H9 (cell line): Measurements from ENCODE around the gene ATP6V1B1. TPM values are rescaled to one million over a fixed set of nuclear protein-coding genes. Genes with fewer than 3 reads are reported as not detected.

ENCODE experiments used
- DNase-seq: peaks from one replicate; pipeline ENCODE4 v3.0.0-alpha.2; 2017
- H2AFZ ChIP-seq: one replicate; pipeline ENCODE4 v1.6.1; 2013; ENCODE audit warnings: mild to moderate bottlenecking, low read length, control low read depth, moderate library complexity
- H2AK5ac ChIP-seq: 2 replicates; pipeline ENCODE4 v1.6.1; 2013; ENCODE audit warnings: low read length, control low read depth, mixed read lengths; ENCODE audit not compliant: insufficient read length
- H2BK120ac ChIP-seq: one replicate; pipeline ENCODE4 v1.6.1; 2013; ENCODE audit warnings: low read depth, mild to moderate bottlenecking, low read length, control low read depth, inconsistent platforms; ENCODE audit not compliant: poor library complexity, severe bottlenecking
- H2BK12ac ChIP-seq: 2 replicates; pipeline ENCODE4 v1.6.1; 2013; ENCODE audit warnings: low read length, control low read depth, mixed read lengths, low read depth; ENCODE audit not compliant: insufficient read length
- H2BK15ac ChIP-seq: 2 replicates; pipeline ENCODE4 v1.6.1; 2013; ENCODE audit warnings: low read depth, low read length, control low read depth
- H2BK20ac ChIP-seq: one replicate; pipeline ENCODE4 v1.6.1; 2013; ENCODE audit warnings: low read depth, mild to moderate bottlenecking, low read length, control low read depth, inconsistent platforms; ENCODE audit not compliant: poor library complexity, severe bottlenecking
- H2BK5ac ChIP-seq: 2 replicates; pipeline ENCODE4 v1.6.1; 2013; ENCODE audit warnings: low read length, control low read depth, mixed read lengths; ENCODE audit not compliant: insufficient read length
- H3K14ac ChIP-seq: 2 replicates; pipeline ENCODE4 v1.6.1; 2013; ENCODE audit warnings: low read length, control low read depth; ENCODE audit not compliant: insufficient read depth
- H3K18ac ChIP-seq: 2 replicates; pipeline ENCODE4 v1.6.1; 2013; ENCODE audit warnings: low read depth, mild to moderate bottlenecking, mixed read lengths, low read length, control low read depth; ENCODE audit not compliant: insufficient read length
- H3K23ac ChIP-seq: 2 replicates; pipeline ENCODE4 v1.6.1; 2013; ENCODE audit warnings: low read length, control low read depth, mixed read lengths, low read depth; ENCODE audit not compliant: insufficient read length
- H3K23me2 ChIP-seq: 2 replicates; pipeline ENCODE4 v1.6.1; 2013; ENCODE audit warnings: low read depth, mild to moderate bottlenecking, mixed read lengths, low read length, control low read depth; ENCODE audit not compliant: insufficient read length, poor library complexity, severe bottlenecking
- H3K27ac ChIP-seq: 2 replicates; pipeline ENCODE4 v1.5.1; 2013; ENCODE audit warnings: low read length, control low read depth, mixed read lengths, low read depth; ENCODE audit not compliant: insufficient read length
- H3K27me3 ChIP-seq: 2 replicates; pipeline ENCODE4 v1.6.1; 2013; ENCODE audit warnings: low read length, control low read depth, inconsistent platforms; ENCODE audit not compliant: insufficient read depth
- H3K4ac ChIP-seq: 2 replicates; pipeline ENCODE4 v1.6.1; 2013; ENCODE audit warnings: low read depth, mild to moderate bottlenecking, control low read depth, inconsistent platforms, low read length, moderate library complexity
- H3K4me1 ChIP-seq: 2 replicates; pipeline ENCODE4 v1.6.1; 2013; ENCODE audit warnings: low read length, control low read depth, inconsistent platforms; ENCODE audit not compliant: insufficient read depth
- H3K4me2 ChIP-seq: 2 replicates; pipeline ENCODE4 v1.6.1; 2013; ENCODE audit warnings: low read length, control low read depth, mixed read lengths; ENCODE audit not compliant: insufficient read length, insufficient read depth
- H3K56ac ChIP-seq: 2 replicates; pipeline ENCODE4 v1.6.1; 2013; ENCODE audit warnings: low read depth, mild to moderate bottlenecking, mixed read lengths, low read length, control low read depth; ENCODE audit not compliant: insufficient read length
- H3K79me1 ChIP-seq: 2 replicates; pipeline ENCODE4 v1.6.1; 2013; ENCODE audit warnings: low read depth, mild to moderate bottlenecking, moderate library complexity, low read length, control low read depth, inconsistent platforms; ENCODE audit not compliant: insufficient read depth, poor library complexity, severe bottlenecking
- H3K79me2 ChIP-seq: 2 replicates; pipeline ENCODE4 v1.6.1; 2013; ENCODE audit warnings: low read length, control low read depth, inconsistent platforms; ENCODE audit not compliant: insufficient read depth
- H3K9ac ChIP-seq: 2 replicates; pipeline ENCODE4 v1.6.1; 2013; ENCODE audit warnings: low read length, control low read depth, mixed read lengths; ENCODE audit not compliant: insufficient read length; ENCODE audit errors: extremely low read depth
- H3K9me3 ChIP-seq: one replicate; pipeline ENCODE4 v1.6.1; 2013; ENCODE audit warnings: low read depth, low read length, inconsistent platforms; ENCODE audit not compliant: control insufficient read depth
- H3T11ph ChIP-seq: one replicate; pipeline ENCODE4 v1.6.1; 2013; ENCODE audit warnings: mild to moderate bottlenecking, low read length, control low read depth, inconsistent platforms
- H4K20me1 ChIP-seq: one replicate; pipeline ENCODE4 v1.6.1; 2013; ENCODE audit not compliant: control insufficient read depth, insufficient read length, insufficient read depth
- H4K5ac ChIP-seq: 2 replicates; pipeline ENCODE4 v1.6.1; 2013; ENCODE audit warnings: low read depth, mild to moderate bottlenecking, mixed read lengths, low read length, control low read depth; ENCODE audit not compliant: insufficient read length
- H4K8ac ChIP-seq: replicated peaks from 2 replicates; pipeline ENCODE4 v1.6.1; 2013; ENCODE audit warnings: low read length, control low read depth, mixed read lengths, low read depth; ENCODE audit not compliant: insufficient read length
- H4K91ac ChIP-seq: 2 replicates; pipeline ENCODE4 v1.6.1; 2013; ENCODE audit warnings: low read depth, mild to moderate bottlenecking, moderate library complexity, mixed read lengths, low read length, control low read depth; ENCODE audit not compliant: insufficient read length
- H3K27ac Mint-ChIP-seq, 3 experiments: 2 replicates in 2 of 3; 3 replicates in 1 of 3; pipeline ENCODE4 v1.8.0; 2020 to 2021; ENCODE audit warnings: mixed read lengths in 3 of 3, mild to moderate bottlenecking in 1 of 3, moderate library complexity in 1 of 3
- H3K27me3 Mint-ChIP-seq: 2 replicates; pipeline ENCODE4 v1.8.0; 2021; ENCODE audit warnings: low read depth, mild to moderate bottlenecking, moderate library complexity, mixed read lengths
- H3K36me3 Mint-ChIP-seq, 3 experiments: 2 replicates in 2 of 3; 3 replicates in 1 of 3; pipeline ENCODE4 v1.8.0; 2020 to 2021; ENCODE audit warnings: low read depth in 3 of 3, mixed read lengths in 3 of 3; ENCODE audit not compliant: insufficient read depth in 1 of 3
- H3K4me1 Mint-ChIP-seq, 2 experiments: 2 replicates each; pipeline ENCODE4 v1.8.0; 2020; ENCODE audit warnings: mixed read lengths in 2 of 2
- H3K4me3 Mint-ChIP-seq, 2 experiments: 2 replicates in 1 of 2; 3 replicates in 1 of 2; pipeline ENCODE4 v1.8.0; 2020 to 2021; ENCODE audit warnings: mild to moderate bottlenecking in 2 of 2, mixed read lengths in 2 of 2, moderate library complexity in 1 of 2
- H3K9me3 Mint-ChIP-seq, 2 experiments: 2 replicates in 1 of 2; 3 replicates in 1 of 2; pipeline ENCODE4 v1.8.0; 2020; ENCODE audit warnings: mild to moderate bottlenecking in 2 of 2, mixed read lengths in 2 of 2, moderate library complexity in 1 of 2
- CTCF ChIP-seq: fragments of 200-600 bp; sonication (generic); conservative IDR thresholded peaks from 3 replicates; pipeline ENCODE4 v1.8.0; 2021; ENCODE audit warnings: antibody characterized with exemption, mild to moderate bottlenecking
- WGBS: extraction: QIAGEN DNeasy Blood & Tissue Kit; methylation state at CpG from one replicate; pipeline ENCODE4 v1.1.7; 2013; ENCODE audit warnings: missing lambda C conversion rate, low lambda C conversion rate, mixed read lengths; ENCODE audit not compliant: insufficient read length; ENCODE audit errors: extremely low coverage; 5-methylcytosine and 5-hydroxymethylcytosine counted together
- total RNA-seq: library from RNA; stranded (reverse); gene quantifications from 2 replicates; pipeline ENCODE4 v1.2.1, GENCODE V29; 2021

Gene ATP6V1B1
- total RNA-seq, 1 experiment from 2014 or later: not detected

- Histone ChIP-seq H3K56ac (no peak overlapping the region), H3K23ac (no peak overlapping the region), H2AFZ (no peak overlapping the region), H2BK12ac (no peak overlapping the region), H2BK15ac (no peak overlapping the region), H2BK20ac (no peak overlapping the region), H3K14ac (no peak overlapping the region; the same call in 1 of the 2 replicates), H4K5ac (no peak overlapping the region), H3K4ac (no peak overlapping the region), H3T11ph (no peak overlapping the region), H2AK5ac (no peak overlapping the region), H4K20me1 (no peaks in the 10 kb centered on the region), H4K8ac (no peak overlapping the region), H2BK5ac (no peak overlapping the region), H3K18ac (no peak overlapping the region), H3K27me3 (peaks cover 9% of the 10 kb centered on the region; the same call in 1 of the 2 replicates), H3K27ac (no peak overlapping the region), H3K9ac (no peak overlapping the region), H3K23me2 (peaks cover 4% of the 10 kb centered on the region), H3K79me2 (no peaks in the 10 kb centered on the region), H2BK120ac (no peak overlapping the region), H3K4me1 (peaks cover 9% of the 10 kb centered on the region; the same call in 1 of the 2 replicates), H3K4me2 (no peak overlapping the region), H4K91ac (no peak overlapping the region), H3K9me3 (no peaks in the 10 kb centered on the region), H3K79me1 (no peaks in the 10 kb centered on the region)
- TF ChIP-seq CTCF: no peak
- no CpG with 5 or more reads among the region's 10 CpGs for whole genome bisulfite sequencing
- 0 out of 5 replicates have a peak overlapping the region, but pooled peaks of 1 of the 2 experiments have one; percentile 51 for H3K4me3 Mint-ChIP-seq
- no peaks in the 10 kb centered on the region; a peak in 2 of 5 replicates for H3K9me3 Mint-ChIP-seq
- no peak overlapping the region for H3K27ac Mint-ChIP-seq
- no peaks in the 10 kb centered on the region; a peak in 1 of 7 replicates for H3K36me3 Mint-ChIP-seq
- peaks cover 39 to 62% of the 10 kb centered on the region in 2 experiments for H3K4me1 Mint-ChIP-seq
- peak; percentile 38 for DNase-seq
- H3K27me3 Mint-ChIP-seq: peaks cover 78% of the 10 kb centered on the region
Observed at GRCh38 chr2:70937866-70938585, 2.3 kb downstream of the ATP6V1B1 start.
